Mucosa of gallbladder (tissue), 1 donor: ENCODE measurements around the gene BORCS5. TPM values are rescaled to one million over a fixed set of nuclear protein-coding genes. Genes with fewer than 3 reads are reported as not detected.
"Not testable (repeated sequence)": the region's sequence is repeated elsewhere in the genome, so short reads cannot be mapped to it uniquely, and the experiment has no call there.

ENCODE experiments used
- DNase-seq: peaks from one replicate; pipeline ENCODE4 v3.0.0-alpha.2; 2020; ENCODE audit warnings: low spot score
- total RNA-seq: library from RNA; stranded (reverse); gene quantifications from one replicate; pipeline ENCODE4 v1.2.1, GENCODE V29; 2021
- donor health status: DM: no; HTN: no; CAD: no.

The BORCS5 gene
- 14.2 TPM for total RNA-seq

DNA sequence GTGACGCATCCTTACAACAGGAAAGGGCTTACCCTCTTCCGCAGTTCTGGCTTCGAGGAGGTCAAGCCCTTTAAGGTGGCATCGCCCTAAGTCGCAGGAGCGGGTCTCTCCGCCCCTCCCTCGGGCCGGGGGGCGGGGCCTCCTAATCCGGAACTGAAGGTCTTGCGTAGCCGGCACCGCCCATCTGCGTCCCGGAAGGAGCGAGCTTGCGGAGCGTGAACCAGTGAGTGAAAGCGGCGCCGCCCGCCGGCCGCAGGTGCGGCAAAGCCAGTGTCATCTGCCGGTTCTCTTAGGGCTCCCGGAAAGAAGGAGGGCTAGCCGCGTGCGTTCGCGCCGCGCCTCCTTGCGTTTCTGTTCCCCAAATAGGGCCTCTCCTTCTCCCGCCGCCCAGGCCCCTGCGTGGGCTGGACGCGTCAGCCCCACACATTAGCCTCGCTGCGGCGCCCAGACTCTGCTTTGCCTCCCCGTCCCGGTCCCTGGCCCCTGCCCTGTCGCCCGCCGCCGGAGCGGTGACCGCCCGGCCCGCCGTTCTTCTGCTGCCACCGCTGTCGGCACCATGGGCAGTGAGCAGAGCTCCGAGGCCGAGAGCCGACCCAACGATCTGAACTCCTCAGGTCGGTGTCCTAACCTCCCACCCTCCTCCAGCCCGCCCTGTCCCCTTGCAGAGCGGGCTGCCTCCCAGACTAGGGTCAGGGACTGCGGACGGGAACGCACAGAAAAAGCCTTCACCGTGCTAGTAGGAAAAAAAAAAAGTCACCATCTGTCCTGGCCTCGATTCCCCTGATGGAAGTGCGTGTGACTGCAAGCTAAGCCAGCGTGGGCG, at the start of gene BORCS5:
Gene BORCS5, plus strand, starts transcription at position 183 of the 823 bp plus-strand sequence. Its CDS starts 374 bp downstream, at position 557.
- peak; percentile 97 for DNase-seq

DNA sequence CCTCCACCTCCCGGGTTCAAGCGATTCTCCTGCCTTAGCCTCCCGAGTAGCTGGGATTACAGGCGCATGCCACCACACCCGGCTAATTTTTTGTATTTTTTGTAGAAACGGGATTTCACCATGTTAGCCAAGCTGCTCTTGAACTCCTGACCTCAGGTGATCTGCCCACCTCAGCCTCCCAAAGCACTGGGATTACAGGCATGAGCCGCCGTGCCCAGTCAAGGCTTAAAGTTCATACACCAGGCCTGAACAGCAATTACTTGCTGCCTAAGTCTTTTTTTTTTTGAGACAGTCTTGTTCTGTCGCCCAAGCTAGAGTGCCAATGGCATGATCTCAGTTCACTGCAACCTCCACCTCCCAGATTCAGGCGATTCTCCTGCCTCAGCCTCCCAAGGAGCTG, 46.2 kb upstream of the BORCS5 start:
- not testable (repeated sequence) for DNase-seq

DNA sequence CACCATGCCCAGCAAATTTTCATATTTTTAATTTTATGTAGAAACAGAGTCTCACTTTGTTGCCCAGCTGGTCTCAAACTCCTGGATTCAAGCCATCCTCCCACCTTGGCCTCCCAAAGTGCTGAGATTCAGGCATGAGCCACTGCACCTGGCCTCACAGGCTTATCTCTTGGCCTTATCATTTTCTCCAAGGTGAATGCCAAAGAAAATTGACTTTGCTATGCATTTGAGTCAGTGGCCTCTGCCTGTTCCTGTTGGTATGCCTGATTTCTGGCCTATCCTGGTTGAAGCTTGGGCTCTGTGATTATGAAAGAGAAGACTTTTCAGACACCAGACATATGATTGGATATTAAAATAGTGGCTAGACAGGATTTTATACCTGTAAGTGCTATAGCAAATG, 41.0 kb upstream of the BORCS5 start:
- DNase-seq: no peak

DNA sequence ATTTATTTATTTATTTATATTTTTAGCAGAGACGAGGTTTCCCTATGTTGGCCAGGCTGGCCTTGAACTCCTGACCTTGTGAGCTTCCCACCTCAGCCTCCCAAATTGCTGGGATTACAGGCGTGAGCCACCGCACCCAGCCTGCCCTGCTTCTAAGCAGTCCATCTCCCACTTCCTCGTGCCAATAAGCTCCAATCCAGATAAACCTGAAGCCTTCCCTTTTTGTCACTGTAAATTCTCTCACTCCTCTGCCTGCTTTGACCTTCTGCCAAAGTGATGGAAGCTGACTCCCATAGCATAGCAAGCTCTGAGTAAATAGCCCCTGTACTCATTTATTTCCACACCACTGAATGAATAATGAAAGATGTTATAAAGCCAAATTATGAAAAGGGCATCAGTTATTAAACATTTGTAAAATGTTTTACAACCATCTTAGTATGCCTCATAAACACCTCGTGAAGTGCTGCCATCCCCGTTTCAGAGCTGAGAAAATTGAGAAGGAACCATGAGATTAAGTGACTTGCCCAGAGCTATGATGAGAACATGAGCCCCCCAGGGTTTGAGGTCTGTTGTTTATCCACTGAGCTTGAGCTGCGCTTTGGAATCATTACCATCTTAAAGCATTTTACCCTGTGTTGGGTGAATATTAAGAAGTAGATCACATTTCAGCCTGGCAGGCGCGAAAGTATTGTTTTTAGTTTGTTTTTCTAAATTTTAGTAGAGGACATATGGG, 37.3 kb upstream of the BORCS5 start:
- no peak for DNase-seq

DNA sequence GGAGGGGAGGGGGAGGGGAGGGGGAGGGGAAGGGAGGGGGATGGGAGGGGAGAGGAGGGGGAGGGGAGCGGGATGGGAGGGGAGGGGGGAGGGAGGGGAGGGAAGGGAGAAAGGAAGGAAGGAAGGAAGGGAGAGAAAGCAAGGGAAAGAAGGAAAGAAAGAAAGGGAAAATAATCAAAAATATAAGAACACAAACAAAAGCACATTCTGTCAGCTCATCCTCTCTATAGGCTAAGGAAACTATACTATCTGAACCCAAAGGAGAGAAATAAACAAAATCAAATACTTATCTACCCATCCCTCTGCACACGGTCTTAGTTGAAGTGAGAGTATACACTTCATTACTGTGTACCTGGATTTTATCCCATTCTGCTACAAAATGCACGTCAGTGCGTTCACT, 33.8 kb upstream of the BORCS5 start:
- no peak for DNase-seq

DNA sequence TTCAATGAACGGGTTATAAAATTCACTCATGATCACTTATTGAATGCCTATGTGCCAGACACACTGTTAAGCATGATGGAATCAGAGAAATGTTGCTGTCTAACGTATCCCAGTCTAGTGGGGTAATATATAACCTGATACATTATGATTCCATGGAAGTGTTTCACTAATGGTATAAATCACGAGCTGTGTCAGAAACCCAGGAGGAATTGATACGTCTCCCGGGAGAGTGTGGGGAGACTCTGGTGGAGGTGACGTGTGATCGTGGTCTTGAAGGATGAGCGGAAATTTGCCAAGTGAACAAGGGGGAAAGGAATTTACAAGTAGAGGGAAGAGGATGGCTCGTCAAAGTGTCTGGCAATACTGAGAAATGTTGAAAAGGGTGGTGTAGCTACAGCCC, 33.3 kb upstream of the BORCS5 start:
- DNase-seq: no peak

DNA sequence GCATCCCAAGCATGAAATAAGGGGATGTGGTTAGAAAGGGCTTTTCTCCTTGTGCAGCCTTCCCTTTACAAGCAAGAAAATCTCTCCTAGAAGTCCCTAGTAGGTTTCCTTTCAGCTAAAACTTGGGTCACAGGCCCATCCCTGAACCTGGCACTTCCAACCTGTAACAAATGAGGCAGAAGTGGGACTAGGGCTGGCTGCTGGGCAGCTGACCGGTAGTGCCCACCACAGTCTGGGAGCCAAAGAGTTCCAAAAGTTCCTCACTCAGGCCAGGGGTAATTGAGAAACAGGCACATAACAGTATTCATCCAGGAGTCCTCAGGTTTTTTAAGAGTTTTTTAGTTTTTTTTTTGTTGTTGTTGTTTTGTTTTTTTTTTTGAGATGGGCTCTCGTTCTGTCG, 30.6 kb upstream of the BORCS5 start:
- no peak for DNase-seq

DNA sequence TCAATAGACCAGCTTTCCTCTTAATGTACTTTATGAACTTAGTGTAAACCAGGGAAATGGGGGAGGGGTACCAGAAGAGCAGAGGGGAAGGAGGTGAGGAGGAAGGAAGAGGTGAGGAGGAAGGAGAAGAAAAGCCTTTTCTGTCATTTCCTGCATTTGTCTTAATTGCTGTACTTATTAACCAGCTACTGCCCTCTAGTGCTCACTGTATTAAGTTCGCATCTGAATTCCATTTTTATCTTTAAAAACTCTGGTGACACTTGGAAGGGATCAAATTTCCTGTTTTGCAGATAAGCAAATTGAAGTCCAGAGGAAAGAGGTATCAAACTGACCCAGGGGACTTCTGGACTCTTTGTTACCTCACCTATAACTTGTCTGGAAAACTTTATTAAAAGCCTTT, 29.1 kb upstream of the BORCS5 start:
- DNase-seq: peak; percentile 26

DNA sequence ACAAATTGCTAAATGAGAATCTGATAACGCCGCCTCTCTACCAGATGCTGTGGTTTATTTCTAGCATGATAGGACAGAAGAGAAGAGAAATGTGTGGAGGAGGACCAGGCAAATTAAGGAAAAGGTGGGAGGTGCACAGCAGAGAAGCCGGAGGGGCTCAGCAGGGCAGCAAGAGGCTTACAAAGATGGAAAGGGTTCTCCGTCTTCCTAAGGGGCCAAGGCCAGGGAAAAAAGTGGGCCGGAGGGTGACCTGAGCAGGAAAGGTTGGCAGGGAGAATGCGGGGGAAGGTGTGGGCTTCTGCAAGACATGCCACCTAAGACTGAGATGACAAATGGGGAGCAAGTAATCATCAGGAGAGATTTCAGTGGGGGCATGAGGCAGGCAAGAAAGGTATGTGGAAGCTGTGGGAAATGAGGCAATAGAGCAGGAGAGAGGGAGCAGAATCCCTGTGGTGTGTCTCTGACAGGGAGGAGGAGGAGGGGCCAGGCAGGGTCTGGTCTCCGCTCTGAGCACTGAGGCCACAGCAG, 25.6 kb upstream of the BORCS5 start:
- DNase-seq: no peak

DNA sequence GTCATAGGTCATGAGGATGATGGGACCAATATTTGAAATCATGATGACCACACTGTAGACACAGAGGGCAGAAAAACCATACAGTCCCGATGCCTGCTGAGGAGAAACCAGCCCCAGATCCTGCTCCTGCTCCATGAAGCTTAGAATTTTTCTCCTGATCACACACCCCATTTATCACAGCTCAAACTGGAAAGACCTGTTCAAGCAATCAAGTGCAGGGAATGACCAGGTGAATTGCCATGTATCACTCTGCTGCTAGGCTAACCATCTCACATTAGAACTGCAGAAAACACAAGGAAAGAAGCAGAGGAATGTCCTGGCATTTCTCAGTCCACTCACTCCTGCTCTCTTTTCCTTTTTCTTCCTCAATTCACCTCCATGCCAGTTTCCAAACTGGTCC, 25.0 kb upstream of the BORCS5 start:
- no peak for DNase-seq

DNA sequence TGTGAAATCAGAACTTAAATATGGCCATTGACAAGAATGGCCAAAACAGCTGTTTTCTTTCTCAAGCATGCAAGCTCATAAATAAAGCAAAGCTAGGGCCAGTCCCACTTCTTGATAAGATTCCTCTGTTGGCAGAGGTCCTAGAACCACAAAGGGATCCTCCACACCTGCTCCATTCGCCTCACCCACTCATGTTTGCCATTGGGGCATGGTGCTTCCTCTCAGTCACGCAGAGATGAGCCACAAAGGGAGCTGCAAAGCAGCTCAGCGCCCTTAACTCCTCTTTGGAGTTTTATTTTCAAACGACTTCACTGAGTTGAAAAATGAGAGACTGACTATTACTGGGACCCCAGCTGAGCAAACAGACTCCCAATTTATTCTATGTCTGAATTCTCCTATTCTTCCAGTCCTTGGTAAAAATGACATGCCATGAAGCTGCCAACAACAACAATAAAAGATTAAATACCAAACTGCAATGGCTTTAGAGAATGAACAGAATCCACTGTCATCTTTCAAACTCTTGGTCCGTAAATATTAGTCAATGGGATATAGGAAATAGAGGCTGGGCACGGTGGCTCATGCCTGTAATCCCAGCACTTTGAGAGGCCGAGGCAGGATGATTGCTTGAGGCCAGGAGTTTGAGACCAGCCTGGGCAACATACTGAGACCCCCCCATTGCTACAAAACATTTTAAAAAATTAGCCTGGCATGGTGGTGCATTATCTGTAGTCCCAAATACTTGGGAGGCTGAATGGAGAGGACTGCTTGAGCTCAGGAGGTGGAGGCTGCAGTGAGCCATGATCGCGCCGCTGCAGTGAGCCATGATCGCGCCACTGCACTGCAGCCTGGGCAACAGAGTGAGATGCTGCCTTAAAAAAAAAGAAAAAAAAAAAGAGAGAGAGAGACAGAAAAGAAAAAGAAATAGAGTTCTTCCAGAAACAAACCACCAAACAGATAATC, 23.2 kb upstream of the BORCS5 start:
- peak; percentile 49 for DNase-seq

DNA sequence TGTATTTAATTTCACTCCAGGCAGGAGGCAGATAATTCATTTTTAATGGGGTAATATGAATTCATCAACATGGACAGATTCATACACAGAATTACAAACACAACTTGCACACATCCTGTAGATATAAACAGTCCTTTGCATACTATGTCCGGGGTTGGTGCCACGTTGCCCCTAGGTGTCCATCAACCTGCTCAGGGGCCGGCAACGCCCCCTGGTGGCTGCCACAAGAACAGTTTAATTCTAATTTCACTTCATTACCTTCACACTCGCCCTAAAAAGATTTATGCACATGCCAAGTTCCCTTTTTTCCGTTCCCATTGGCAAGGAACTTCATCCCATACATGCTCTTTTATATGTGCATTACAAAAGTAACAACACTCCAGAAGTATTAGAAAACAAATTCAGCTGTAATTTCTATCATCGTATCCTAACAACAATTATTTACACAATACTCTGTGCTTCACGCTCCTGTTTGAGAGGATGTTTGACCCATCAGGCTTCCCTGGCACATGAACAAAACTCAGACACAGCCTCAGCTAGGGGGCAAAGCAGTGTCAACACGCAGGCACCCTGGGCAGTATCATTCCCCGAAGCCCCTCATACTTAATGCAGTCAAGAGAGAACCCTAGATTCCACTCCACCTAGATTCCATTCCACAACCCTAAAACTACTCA, 22.4 kb upstream of the BORCS5 start:
- peak; percentile 27 for DNase-seq

DNA sequence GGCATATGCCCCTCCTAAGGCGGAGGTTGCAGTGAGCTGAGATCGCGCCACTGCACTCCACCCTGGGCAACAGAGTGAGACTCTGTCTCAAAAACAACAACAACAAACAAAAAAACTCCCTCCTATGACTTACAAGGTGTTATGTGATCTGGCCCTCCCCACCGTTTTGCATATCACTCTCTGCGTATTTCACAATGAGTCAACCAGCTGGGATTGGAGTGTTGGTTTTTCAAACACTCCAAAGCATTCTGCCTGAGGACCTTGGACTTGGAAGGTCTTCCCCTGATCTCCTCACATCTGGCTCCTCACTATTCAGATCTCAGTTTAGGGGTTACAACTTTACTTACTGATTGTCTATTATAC, 20.8 kb upstream of the BORCS5 start:
- DNase-seq: no peak

DNA sequence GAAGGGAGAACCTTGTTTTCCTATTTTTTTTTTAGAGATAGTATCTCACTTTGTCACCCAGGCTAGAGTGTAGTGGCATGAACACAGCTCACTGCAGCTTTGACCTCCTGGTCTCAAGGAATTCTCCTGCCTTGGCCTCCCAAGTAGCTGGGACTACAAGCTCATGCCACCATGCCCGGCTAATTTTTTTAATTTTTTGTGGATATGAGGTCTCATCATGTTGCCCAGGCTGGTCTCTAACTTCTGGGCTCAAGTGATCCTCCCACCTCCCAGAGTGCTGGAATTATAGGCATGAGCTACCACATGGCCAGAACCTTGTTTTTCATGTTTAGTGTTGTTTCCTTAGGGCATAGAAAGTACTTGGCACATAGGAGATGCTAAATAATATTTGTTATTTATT, 20.4 kb upstream of the BORCS5 start:
- no peak for DNase-seq

DNA sequence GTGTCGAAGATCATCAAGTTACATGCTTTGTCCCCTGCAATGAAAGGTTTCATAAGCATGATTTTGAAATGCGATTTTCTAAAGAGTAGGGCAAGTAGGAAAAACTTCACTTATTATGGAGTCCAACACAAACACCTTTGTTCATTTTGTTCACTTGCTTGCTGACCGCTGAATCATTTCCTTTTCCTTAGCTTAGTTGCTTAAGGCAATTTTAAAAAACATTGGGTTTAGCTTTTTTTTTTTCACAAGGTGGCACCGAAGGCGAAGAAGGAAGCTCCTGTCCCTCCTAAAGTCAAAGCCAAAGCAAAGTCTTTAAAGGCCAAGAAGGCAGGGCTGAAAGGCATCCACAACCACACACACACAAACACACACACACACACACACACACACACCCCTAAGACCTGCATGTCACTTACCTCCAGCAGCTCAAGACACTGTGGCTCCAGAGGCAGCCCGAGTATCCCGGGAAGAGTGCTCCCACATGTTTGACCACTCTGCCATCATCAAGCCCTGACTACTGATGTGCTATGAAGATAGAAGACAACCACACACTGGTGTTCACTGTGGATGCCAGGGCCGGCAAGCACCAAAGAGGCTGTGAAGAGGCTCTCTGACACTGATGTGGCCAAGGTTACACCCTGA, 18.2 kb upstream of the BORCS5 start:
- DNase-seq: no peak

DNA sequence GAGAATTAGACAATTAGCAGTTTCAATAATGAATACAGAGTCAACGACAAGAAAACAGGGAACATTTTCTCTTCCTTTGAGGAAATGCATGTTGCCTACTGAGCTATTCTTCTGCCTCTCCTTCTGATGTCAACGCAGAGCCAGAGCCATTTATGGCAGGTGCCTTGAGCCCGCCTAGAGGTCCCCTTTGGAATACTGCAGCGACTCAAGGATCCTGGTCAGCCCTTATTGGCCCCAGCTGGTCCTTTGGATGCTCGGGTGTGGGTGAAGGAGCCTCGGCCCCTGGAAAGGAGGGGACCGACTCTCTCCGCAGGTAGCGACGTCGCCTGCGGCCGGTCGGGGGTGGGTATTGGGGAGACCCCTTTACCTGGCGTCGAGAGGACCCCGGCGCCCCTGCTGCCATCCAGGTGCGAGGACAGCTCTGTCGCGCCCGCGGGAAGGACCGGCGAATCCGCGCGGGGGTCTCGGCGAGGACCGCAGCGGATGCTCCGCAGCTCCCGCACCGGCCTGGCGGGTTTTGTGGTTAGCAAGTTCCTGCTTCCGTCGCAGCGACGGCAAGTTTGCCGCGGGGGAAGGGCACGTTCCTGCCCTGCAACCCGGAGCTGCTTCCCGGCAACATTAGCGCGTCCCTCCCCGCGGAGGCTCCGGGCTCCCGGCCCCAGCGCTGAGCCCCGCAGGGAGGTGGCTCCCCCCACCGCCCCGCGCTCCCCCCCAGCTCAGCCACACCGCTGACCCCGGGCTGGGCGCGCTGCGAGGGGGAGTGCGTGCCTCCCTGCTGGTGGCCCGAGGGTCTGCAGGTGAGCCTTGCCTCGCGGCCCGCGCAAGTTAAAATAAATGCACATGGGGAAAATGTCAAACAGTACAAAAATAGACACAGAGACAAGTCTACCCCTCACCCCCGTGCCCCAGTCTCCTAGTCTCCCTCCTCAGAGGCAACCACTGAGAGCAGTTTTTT, 6.9 kb upstream of the BORCS5 start, which contains the start of gene MANSC1:
Gene MANSC1, minus strand, starts transcription at position 532 of the 955 bp plus-strand sequence. CDS start 6,928 bp downstream, outside the sequence.
- peak; percentile 65 for DNase-seq

DNA sequence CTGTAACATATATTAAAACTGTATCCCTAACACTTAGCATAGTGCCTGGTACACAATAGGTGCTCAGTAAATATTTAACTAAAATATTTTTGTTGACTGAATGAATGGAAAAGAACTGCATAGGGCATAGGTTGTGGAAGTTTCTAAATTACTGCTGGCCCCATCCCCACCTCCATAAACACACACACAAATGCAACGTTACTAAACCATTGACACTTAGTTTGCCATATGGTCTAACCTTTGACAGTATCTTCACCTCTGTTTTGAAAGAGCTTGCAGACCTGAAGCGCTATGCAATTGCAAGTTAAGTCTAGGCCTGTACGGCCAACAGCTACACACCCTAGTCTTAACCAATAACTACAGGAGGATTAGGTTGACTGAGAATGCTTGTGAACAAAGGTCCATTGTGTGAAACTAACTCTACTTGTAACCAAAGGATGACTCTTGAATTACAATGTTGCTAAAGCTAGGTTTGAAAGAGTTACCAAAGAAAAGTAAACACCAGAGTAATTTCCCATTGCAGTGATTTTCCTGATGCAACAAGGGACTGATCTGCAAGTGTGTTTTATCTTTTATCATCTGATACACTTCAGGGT, 5.9 kb upstream of the BORCS5 start:
- DNase-seq: no peak

DNA sequence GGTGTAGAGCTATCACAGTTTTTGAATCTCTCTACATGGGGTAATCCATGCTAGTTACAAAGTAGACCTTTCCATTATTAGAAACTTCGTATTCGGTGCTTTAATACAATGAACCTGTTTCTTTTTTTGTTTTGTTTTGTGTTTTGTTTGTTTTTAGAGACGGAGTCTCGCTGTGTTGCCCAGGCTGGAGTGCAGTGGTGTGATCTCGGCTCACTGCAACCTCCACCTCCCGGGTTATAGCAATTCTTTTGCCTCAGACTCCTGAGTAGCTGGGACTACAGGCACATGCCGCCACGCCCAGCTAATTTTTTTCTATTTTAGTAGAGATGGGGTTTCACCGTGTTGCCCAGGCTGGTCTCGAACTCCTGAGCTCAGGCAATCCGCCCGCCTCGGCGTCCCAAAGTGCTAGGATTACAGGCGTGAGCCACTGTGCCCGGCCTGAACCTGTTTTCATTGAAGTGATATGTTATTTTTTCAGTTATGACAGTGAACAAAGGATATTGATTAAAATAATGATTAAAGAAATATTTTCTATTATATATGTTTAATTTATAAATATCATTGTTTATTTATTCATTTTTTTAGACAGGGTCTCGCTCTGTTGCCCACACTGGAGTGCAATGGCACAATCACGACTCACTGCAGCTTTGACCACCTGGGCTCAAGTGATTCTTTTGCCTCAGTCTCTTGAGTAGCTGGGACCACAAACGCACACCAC, 5.3 kb upstream of the BORCS5 start:
- DNase-seq: not testable (repeated sequence)
